GM19351 (cell line): ENCODE measurements around the gene QPCT.
A peak's percentile ranks its signal among the peaks of the same experiment; 100 is the strongest.
"Not testable (repeated sequence)": the region's sequence is repeated elsewhere in the genome, so short reads cannot be mapped to it uniquely, and the experiment has no call there.

Experiments used
- ATAC-seq: cut with Tn5 transposase; IDR thresholded peaks from one replicate; pipeline ENCODE4 v1.9.1; 2021; ENCODE audit warnings: mild to moderate bottlenecking, moderate library complexity; ENCODE audit not compliant: unreplicated experiment

The QPCT gene

GRCh38 chr2:37357530-37357929 is 13.1 kb downstream of the QPCT start:
- no peak for ATAC-seq

GRCh38 chr2:37358466-37358865 is 14.0 kb downstream of the QPCT start:
- ATAC-seq, result no peak

GRCh38 chr2:37361216-37361815 is 16.9 kb downstream of the QPCT start:
- no peak for ATAC-seq

GRCh38 chr2:37361994-37362698 is 17.7 kb downstream of the QPCT start:
- ATAC-seq, result no peak

- no peak for ATAC-seq
Measured at GRCh38 chr2:37364351-37364750, 19.9 kb downstream of the QPCT start.

- no peak for ATAC-seq
Measured at GRCh38 chr2:37365669-37366068, 21.2 kb downstream of the QPCT start.

- ATAC-seq, result no peak
Measured at GRCh38 chr2:37366773-37367172, 22.3 kb downstream of the QPCT start.

GRCh38 chr2:37367310-37367709 is 22.9 kb downstream of the QPCT start:
- ATAC-seq, result no peak

GRCh38 chr2:37367984-37368383 is 23.6 kb downstream of the QPCT start:
- ATAC-seq, result no peak

GRCh38 chr2:37370666-37371065 is 26.2 kb downstream of the QPCT start:
- no peak for ATAC-seq

GRCh38 chr2:37372000-37372399 is 27.6 kb downstream of the QPCT start:
- ATAC-seq, result no peak

GRCh38 chr2:37375741-37376288 is 31.4 kb downstream of the QPCT start:
- peak; percentile 26 for ATAC-seq

GRCh38 chr2:37376421-37377186 is 32.2 kb downstream of the QPCT start:
- ATAC-seq, result peak; percentile 90

- ATAC-seq, result peak; percentile 46
Measured at GRCh38 chr2:37377187-37377532, 32.7 kb downstream of the QPCT start.

- no peak for ATAC-seq
Measured at GRCh38 chr2:37378411-37378810, 34.0 kb downstream of the QPCT start.

- no peak for ATAC-seq
Measured at GRCh38 chr2:37379881-37380296, 35.5 kb downstream of the QPCT start.

GRCh38 chr2:37380787-37381186 is 36.4 kb downstream of the QPCT start:
- ATAC-seq, result not testable (repeated sequence)

GRCh38 chr2:37384261-37384660 is 39.8 kb downstream of the QPCT start:
- not testable (repeated sequence) for ATAC-seq

GRCh38 chr2:37387148-37387835 is 42.9 kb downstream of the QPCT start:
- ATAC-seq, result no peak

- no peak for ATAC-seq
Measured at GRCh38 chr2:37388074-37388473, 43.6 kb downstream of the QPCT start.

GRCh38 chr2:37389395-37389794 is 45.0 kb downstream of the QPCT start:
- no peak for ATAC-seq
